GM20000 (cell line): ENCODE results near the gene POLR3GL.

Source experiments
- DNase-seq: peaks from one replicate; pipeline ENCODE4 v3.0.0; 2012; ENCODE audit warnings: low spot score
- CTCF ChIP-seq: IDR thresholded peaks from 2 replicates; pipeline ENCODE4 v1.5.1; 2012; ENCODE audit warnings: mild to moderate bottlenecking, control low read depth; ENCODE audit errors: extremely low read depth, missing control alignments

POLR3GL gene

GRCh38 chr1:146001709-146002108 lies 37.2 kb downstream of the POLR3GL start:
- DNase-seq, result no peak
- TF ChIP-seq CTCF, result no peak

DNA sequence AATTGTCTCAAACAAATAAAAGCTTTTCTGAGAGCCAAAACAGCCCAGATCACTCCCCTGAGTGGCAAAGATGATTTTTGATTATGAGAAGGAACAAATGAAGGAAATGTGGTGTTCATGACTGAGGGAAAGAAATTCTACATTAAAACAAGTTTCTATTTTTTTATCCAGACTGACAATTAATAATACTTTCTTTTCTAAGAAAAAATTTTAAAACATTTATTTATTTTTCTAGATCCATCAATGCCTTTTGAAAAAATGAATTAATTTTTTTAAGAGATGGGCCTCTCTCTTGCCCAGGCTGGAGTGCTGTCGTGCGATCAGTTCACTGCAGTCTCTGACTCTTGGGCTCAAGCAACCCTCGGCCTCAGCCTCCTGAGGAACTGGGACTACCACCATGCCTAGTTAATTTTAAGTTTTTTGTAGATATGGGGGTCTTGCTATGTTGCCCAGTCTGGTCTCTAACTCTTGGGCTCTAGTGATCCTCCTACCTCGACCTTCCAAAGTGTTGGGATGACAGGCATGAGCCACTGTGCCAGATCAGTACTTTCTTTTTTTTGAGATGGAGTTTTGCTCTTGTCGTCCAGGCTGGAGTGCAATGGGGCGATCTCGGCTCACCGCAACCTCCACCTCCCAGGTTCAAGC lies 43.1 kb downstream of the POLR3GL start:
- TF ChIP-seq CTCF, result no peak
- no peak for DNase-seq

- no peak for TF ChIP-seq CTCF
- DNase-seq, result no peak
Observed at GRCh38 chr1:146010126-146010738, 45.7 kb downstream of the POLR3GL start.

DNA sequence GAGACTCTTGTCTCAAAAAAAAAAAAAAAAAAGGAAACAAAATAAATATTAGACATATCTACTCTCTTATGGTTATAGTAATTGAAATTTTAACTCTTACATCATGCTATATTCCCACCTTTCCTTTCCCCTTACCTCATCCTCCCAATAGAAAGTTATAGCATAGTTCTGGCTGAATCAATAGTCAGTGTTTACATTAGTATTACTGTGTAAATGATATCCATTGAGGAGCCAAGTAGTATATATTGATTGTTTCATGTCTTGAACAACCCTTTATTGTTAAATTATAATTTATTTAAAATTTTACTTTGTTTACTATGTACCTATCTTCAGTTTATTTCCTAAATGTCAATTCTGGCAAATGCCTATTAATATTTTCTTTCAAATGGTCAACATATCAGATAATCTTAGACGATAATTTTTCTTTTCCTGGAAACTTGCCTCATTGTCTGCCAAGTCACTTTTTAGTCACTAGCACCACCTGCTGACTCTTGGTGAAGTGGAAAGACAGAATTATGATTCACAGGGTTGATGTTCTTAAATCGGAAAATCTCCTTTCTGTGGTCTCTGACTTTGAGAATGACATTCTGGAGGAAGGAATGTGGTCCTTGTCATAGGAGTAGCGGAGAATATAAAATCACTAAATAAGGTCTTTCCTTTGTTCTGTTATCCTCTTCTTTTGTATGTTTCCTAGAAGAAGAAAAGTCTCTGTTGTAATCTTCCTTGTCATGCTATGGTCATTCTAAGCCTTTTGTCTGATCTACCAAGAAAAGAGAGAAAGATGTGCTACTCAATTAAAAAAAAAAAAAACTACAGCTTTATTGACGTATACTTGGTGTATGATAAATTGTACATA lies 48.4 kb downstream of the POLR3GL start:
- peak; percentile 73 for DNase-seq
- TF ChIP-seq CTCF, result peak; percentile 75

GRCh38 chr1:146013559-146013922 lies 49.1 kb downstream of the POLR3GL start:
- DNase-seq, result no peak
- no peak for TF ChIP-seq CTCF

DNA sequence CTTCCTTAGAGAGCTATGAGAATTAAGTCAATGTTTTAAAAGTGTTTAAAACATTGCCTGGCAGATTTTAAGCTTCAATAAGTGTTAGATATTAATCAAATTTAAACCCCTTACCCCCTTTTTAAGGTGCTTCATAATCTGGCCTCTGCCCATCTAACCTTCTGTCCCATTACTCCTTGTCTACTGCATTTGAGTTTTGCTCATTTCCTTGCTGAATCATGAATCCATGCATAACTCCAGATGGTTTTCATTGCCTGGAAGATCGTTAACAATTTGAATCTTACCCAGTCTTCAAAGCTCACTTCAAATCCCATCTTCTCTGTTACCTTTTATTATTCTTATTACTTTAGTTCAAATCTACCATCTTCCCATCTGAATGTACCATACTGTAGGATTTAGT lies 52.4 kb downstream of the POLR3GL start:
- no peak for DNase-seq
- no peak for TF ChIP-seq CTCF
